Naive thymus-derived CD4-positive, alpha-beta T cell (primary cell): ENCODE data around the gene HINT2. TPM values are rescaled to one million over a fixed set of nuclear protein-coding genes. Genes with fewer than 3 reads are reported as not detected.

Experiments used
- ATAC-seq: fragments of 150-1000 bp; cut with Tn5 transposase; 2 replicates; pipeline ENCODE4 v1.10.0; 2021; ENCODE audit warnings: mild to moderate bottlenecking, moderate library complexity
- CTCF ChIA-PET: fragments of 350-600 bp; sonication (Branson Sonifier 250); formaldehyde crosslinking; loops from one replicate; lab custom pipeline; 2021; ENCODE audit warnings: antibody characterized with exemption; lab: Charles Lee
- POLR2A ChIA-PET: fragments of 350-600 bp; sonication (Branson Sonifier 250); formaldehyde crosslinking; loops from one replicate; lab custom pipeline; 2021; ENCODE audit warnings: antibody characterized with exemption, inconsistent platforms; lab: Charles Lee
- DNase-seq, 9 donors: peaks; one replicate each; pipeline versions ENCODE4 v3.0.0 to v3.0.0-alpha.2; 2020 to 2022; ENCODE audit warnings: mixed read lengths in 1 of 9
- H3K27ac ChIP-seq: one replicate; pipeline ENCODE4 v1.7.0; 2013; ENCODE audit warnings: mild to moderate bottlenecking, low read depth, low read length, moderate library complexity
- H3K27me3 ChIP-seq, 2 donors: one replicate each; pipeline ENCODE4 v1.7.0; 2013; ENCODE audit warnings: low read length in 2 of 2, mild to moderate bottlenecking in 2 of 2, moderate library complexity in 2 of 2; ENCODE audit not compliant: control insufficient read depth in 2 of 2, insufficient read depth in 2 of 2
- H3K36me3 ChIP-seq, 3 experiments: 1 replicate in 2 of 3; 2 replicates in 1 of 3; pipeline ENCODE4 v1.7.0; 2013; ENCODE audit warnings: low read length in 3 of 3, mild to moderate bottlenecking in 3 of 3, moderate library complexity in 1 of 3; ENCODE audit not compliant: insufficient read depth in 3 of 3, control insufficient read depth in 2 of 3
- H3K4me1 ChIP-seq, 2 donors: one replicate each; pipeline ENCODE4 v1.7.0; 2013; ENCODE audit warnings: low read length in 2 of 2, mild to moderate bottlenecking in 2 of 2, moderate library complexity in 1 of 2; ENCODE audit not compliant: control insufficient read depth in 2 of 2, insufficient read depth in 2 of 2
- H3K4me3 ChIP-seq: 2 replicates; pipeline ENCODE4 v1.7.0; 2013; ENCODE audit warnings: mild to moderate bottlenecking, low read length
- H3K9me3 ChIP-seq, 3 experiments: 1 replicate in 2 of 3; 2 replicates in 1 of 3; pipeline ENCODE4 v1.7.0; 2013; ENCODE audit warnings: low read length in 3 of 3; ENCODE audit not compliant: control insufficient read depth in 2 of 3
- H3K27ac Mint-ChIP-seq, 9 donors: one replicate each; pipeline ENCODE4 v1.8.0; 2020 to 2022; ENCODE audit warnings: mixed read lengths in 9 of 9, mild to moderate bottlenecking in 8 of 9, moderate library complexity in 5 of 9, inconsistent platforms in 2 of 9
- H3K27me3 Mint-ChIP-seq, 5 donors: one replicate each; pipeline ENCODE4 v1.8.0; 2021 to 2022; ENCODE audit warnings: mixed read lengths in 5 of 5, mild to moderate bottlenecking in 1 of 5
- H3K36me3 Mint-ChIP-seq, 5 donors: one replicate each; pipeline ENCODE4 v1.8.0; 2020 to 2022; ENCODE audit warnings: mixed read lengths in 5 of 5, mild to moderate bottlenecking in 3 of 5, inconsistent platforms in 1 of 5
- H3K4me1 Mint-ChIP-seq, 7 donors: one replicate each; pipeline ENCODE4 v1.8.0; 2020 to 2022; ENCODE audit warnings: mixed read lengths in 7 of 7, mild to moderate bottlenecking in 3 of 7, inconsistent platforms in 1 of 7
- H3K4me3 Mint-ChIP-seq, 10 donors: one replicate each; pipeline ENCODE4 v1.8.0; 2020 to 2022; ENCODE audit warnings: mild to moderate bottlenecking in 10 of 10, mixed read lengths in 10 of 10, moderate library complexity in 6 of 10, inconsistent platforms in 2 of 10
- H3K9me3 Mint-ChIP-seq, 11 donors: one replicate each; pipeline ENCODE4 v1.8.0; 2020 to 2022; ENCODE audit warnings: mixed read lengths in 11 of 11, mild to moderate bottlenecking in 4 of 11, inconsistent platforms in 1 of 11, moderate library complexity in 1 of 11
- intact Hi-C, 2 donors: fragments of 100-400 bp; cut with micrococcal nuclease; formaldehyde crosslinking; loops; one replicate each; pipeline ENCODE4 v1.15.1; 2023
- polyA plus RNA-seq, 2 donors: library from polyadenylated mRNA; unstranded; fragments of 300-500 nt; fragmentation: Illumina TruSeq; gene quantifications; one replicate each; pipeline ENCODE4 v1.2.3, GENCODE V29; 2021
- total RNA-seq, 6 experiments: library from RNA in 5 of 6; stranded (reverse) in 5 of 6; gene quantifications; 1 replicate in 5 of 6; 2 replicates in 1 of 6; pipeline ENCODE4 v1.2.3 and lab custom pipeline; 2021 to 2026

HINT2 gene
- total and polyA plus RNA-seq, 7 experiments from 2014 or later: 14.3 to 74.5 (median 23.1) TPM

DNA sequence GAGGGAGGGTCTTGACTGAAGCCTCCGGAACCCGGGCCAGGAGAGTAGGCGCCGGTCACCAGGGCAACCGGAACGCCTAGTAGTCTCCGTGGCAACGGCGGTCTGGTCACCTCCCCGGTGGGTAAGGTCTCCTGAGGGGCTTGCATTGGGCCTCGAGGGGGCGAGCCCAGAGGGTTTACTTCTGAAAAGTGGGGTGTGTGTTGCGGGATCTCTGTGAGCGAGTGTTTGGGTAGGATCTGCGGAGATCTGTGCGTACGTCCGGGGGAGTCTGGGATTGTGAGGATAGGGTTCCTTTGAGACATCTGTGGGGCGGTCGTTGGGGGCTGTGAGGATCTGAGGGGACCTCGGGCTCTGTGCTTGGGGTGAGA lies 13.9 kb upstream of the HINT2 start, which contains the start of gene FAM221B:
Gene FAM221B, minus strand, starts transcription at position 17 of the 368 bp plus-strand sequence. CDS start 2,571 bp downstream, outside the sequence.
- Mint-ChIP-seq H3K36me3 (no peaks in the 10 kb centered on the region), H3K9me3 (no peaks in the 10 kb centered on the region), H3K27ac (peak within 1 kb of the TSS; percentile 91 to 99 (median 94)), H3K27me3 (peaks cover 0 to 5% (median 0%) of the 10 kb centered on the region in 5 donors), H3K4me3 (peak within 1 kb of the TSS; percentile 84 to 100 (median 94)), H3K4me1 (peaks cover 25 to 47% (median 40%) of the 10 kb centered on the region in 7 donors)
- CTCF ChIA-PET: interaction anchor here (0.5 to 1.7 kb wide), 3 partner anchors 14 to 60 kb away, joined by 3 to 6 read pairs (median 4); partner anchors contain the start of gene HINT2
- no peaks in the 10 kb centered on the region for H3K9me3 ChIP-seq
- no peaks in the 10 kb centered on the region for H3K27me3 ChIP-seq
- peak within 1 kb of the TSS; percentile 94 for H3K27ac ChIP-seq
- H3K4me3 ChIP-seq: peak within 1 kb of the TSS; percentile 88
- peak in 1 of 9 donors; percentile 52 for DNase-seq
- H3K36me3 ChIP-seq: no peaks in the 10 kb centered on the region
- H3K4me1 ChIP-seq: peaks cover 4 to 14% of the 10 kb centered on the region in 2 donors
- POLR2A ChIA-PET: interaction anchor here (0.5 to 2.3 kb wide), 5 partner anchors 14 to 218 kb away, joined by 3 to 18 read pairs (median 3); partner anchors contain the start of gene SPAG8
- intact Hi-C loops: loop anchor here (1.0 to 5.0 kb wide), 7 partner anchors 13 to 364 kb away; partner anchors contain the start of genes HINT2 (in 2 of the 2) and CLTA (in 1 of the 2)
- no peak for ATAC-seq

GRCh38 chr9:35827486-35827885 lies 12.6 kb upstream of the HINT2 start:
- Mint-ChIP-seq H3K36me3 (no peaks in the 10 kb centered on the region), H3K27me3 (peaks cover 0 to 5% (median 0%) of the 10 kb centered on the region in 5 donors), H3K4me1 (peaks cover 25 to 43% (median 33%) of the 10 kb centered on the region in 7 donors), H3K9me3 (no peaks in the 10 kb centered on the region), H3K27ac (peak overlapping the region in 3 of 9 donors; percentile 5 to 93 (median 14)), H3K4me3 (peak overlapping the region; percentile 50 to 100 (median 90))
- ChIA-PET POLR2A (interaction anchor here (1.0 kb wide), 1 partner anchor 95 kb away, joined by 3 read pairs; the partner anchor contains the start of gene CREB3), CTCF (interaction anchor here (0.7 to 2.6 kb wide), 4 partner anchors 13 to 321 kb away, joined by 4 to 18 read pairs (median 10); partner anchors contain the start of genes HINT2 and SPAG8)
- no peak for DNase-seq
- no peak for ATAC-seq
- H3K9me3 ChIP-seq: no peaks in the 10 kb centered on the region
- intact Hi-C loops: loop anchor here in 1 of 2 donors (5.0 kb wide), 2 partner anchors 225 to 365 kb away; partner anchors contain the start of gene CLTA
- H3K27ac ChIP-seq: no peak overlapping the region
- H3K36me3 ChIP-seq: no peaks in the 10 kb centered on the region
- H3K4me1 ChIP-seq: peaks cover 4 to 14% of the 10 kb centered on the region in 2 donors
- H3K4me3 ChIP-seq: no peak overlapping the region
- H3K27me3 ChIP-seq: no peaks in the 10 kb centered on the region

GRCh38 chr9:35826071-35826701 lies 11.3 kb upstream of the HINT2 start:
- no peak overlapping the region for H3K27ac ChIP-seq
- peak in 7 of 9 donors; percentile 35 to 61 (median 55) for DNase-seq
- H3K9me3 ChIP-seq: no peaks in the 10 kb centered on the region
- ChIA-PET POLR2A (interaction anchor here (0.6 to 1.0 kb wide), 4 partner anchors 12 to 56 kb away, joined by 3 to 6 read pairs (median 4); partner anchors contain the start of genes HINT2 and SPAG8), CTCF (interaction anchor here (0.9 to 2.6 kb wide), 16 partner anchors 9 to 169 kb away, joined by 3 to 18 read pairs (median 4); partner anchors contain the start of genes ARHGEF39, CREB3, RMRP and SPAG8)
- Mint-ChIP-seq H3K27me3 (peaks cover 0 to 5% (median 0%) of the 10 kb centered on the region in 5 donors), H3K4me3 (peak overlapping the region in 9 of 10 donors; percentile 6 to 56 (median 36)), H3K9me3 (no peaks in the 10 kb centered on the region), H3K4me1 (peaks cover 25 to 35% (median 32%) of the 10 kb centered on the region in 7 donors), H3K36me3 (no peaks in the 10 kb centered on the region), H3K27ac (peak overlapping the region in 6 of 9 donors; percentile 1 to 48 (median 16))
- H3K27me3 ChIP-seq: no peaks in the 10 kb centered on the region
- no peak overlapping the region for H3K4me3 ChIP-seq
- peaks cover 4 to 14% of the 10 kb centered on the region in 2 donors for H3K4me1 ChIP-seq
- no peaks in the 10 kb centered on the region for H3K36me3 ChIP-seq
- peak; percentile 60 for ATAC-seq
- intact Hi-C loops: loop anchor here (1.0 to 5.0 kb wide), 7 partner anchors 36 to 366 kb away; partner anchors contain the start of genes CCDC107 (in 1 of the 2), CLTA (in 1 of the 2) and RMRP (in 1 of the 2)

- Histone ChIP-seq H3K4me3 (no peak overlapping the region), H3K27me3 (no peaks in the 10 kb centered on the region), H3K36me3 (no peaks in the 10 kb centered on the region), H3K27ac (no peak overlapping the region), H3K4me1 (no peaks in the 10 kb centered on the region), H3K9me3 (no peaks in the 10 kb centered on the region)
- Mint-ChIP-seq H3K4me1 (peaks cover 5 to 18% (median 9%) of the 10 kb centered on the region in 7 donors), H3K9me3 (no peaks in the 10 kb centered on the region), H3K27me3 (peaks cover 0 to 8% (median 0%) of the 10 kb centered on the region in 5 donors), H3K4me3 (no peak overlapping the region), H3K36me3 (no peaks in the 10 kb centered on the region), H3K27ac (no peak overlapping the region)
- POLR2A ChIA-PET: interaction anchor here (0.8 kb wide), 1 partner anchor 9 kb away, joined by 3 read pairs; no protein-coding TSS in a partner anchor
- DNase-seq (no peak), ATAC-seq (no peak)
- intact Hi-C loops: no loop called here
- CTCF ChIA-PET: interaction anchor here (1.9 kb wide), 1 partner anchor 33 kb away, joined by 5 read pairs; no protein-coding TSS in a partner anchor
These were observed 8.1 kb upstream of the HINT2 start for GRCh38 chr9:35822926-35823325.

- ChIA-PET POLR2A (no interaction called here), CTCF (no interaction called here)
- Histone ChIP-seq H3K9me3 (no peaks in the 10 kb centered on the region), H3K27me3 (no peaks in the 10 kb centered on the region), H3K4me1 (no peaks in the 10 kb centered on the region), H3K36me3 (no peaks in the 10 kb centered on the region), H3K27ac (no peak overlapping the region), H3K4me3 (no peak overlapping the region)
- intact Hi-C loops: no loop called here
- no peak for ATAC-seq
- DNase-seq: no peak
- peaks cover 0 to 5% (median 0%) of the 10 kb centered on the region in 11 donors for H3K9me3 Mint-ChIP-seq
- peaks cover 0 to 17% (median 0%) of the 10 kb centered on the region in 5 donors for H3K27me3 Mint-ChIP-seq
- H3K36me3 Mint-ChIP-seq: no peaks in the 10 kb centered on the region
- H3K4me1 Mint-ChIP-seq: peaks cover 5 to 10% (median 7%) of the 10 kb centered on the region in 7 donors
- H3K4me3 Mint-ChIP-seq: no peak overlapping the region
- peak overlapping the region in 1 of 9 donors; percentile 11 for H3K27ac Mint-ChIP-seq
These were observed 5.2 kb upstream of the HINT2 start for GRCh38 chr9:35820076-35820475.

GRCh38 chr9:35818341-35818740 lies 3.5 kb upstream of the HINT2 start:
- ATAC-seq (no peak), DNase-seq (no peak)
- H3K36me3 ChIP-seq: no peaks in the 10 kb centered on the region
- no peak overlapping the region for H3K4me3 Mint-ChIP-seq
- H3K4me3 ChIP-seq: no peak overlapping the region
- peaks cover 0 to 17% (median 0%) of the 10 kb centered on the region in 5 donors for H3K27me3 Mint-ChIP-seq
- H3K27me3 ChIP-seq: no peaks in the 10 kb centered on the region
- no peaks in the 10 kb centered on the region for H3K9me3 ChIP-seq
- ChIA-PET CTCF (no interaction called here), POLR2A (no interaction called here)
- peaks cover 4 to 8% of the 10 kb centered on the region in 2 donors for H3K4me1 ChIP-seq
- H3K9me3 Mint-ChIP-seq: peaks cover 0 to 5% (median 0%) of the 10 kb centered on the region in 11 donors
- intact Hi-C loops: loop anchor here (10.0 kb wide), 4 partner anchors 586 to 1444 kb away; partner anchors contain the start of genes CCL27 (in 2 of the 2), FANCG (in 1 of the 2), MYORG (in 1 of the 2) and RNF38 (in 1 of the 2)
- peaks cover 0 to 2% (median 0%) of the 10 kb centered on the region in 5 donors for H3K36me3 Mint-ChIP-seq
- peaks cover 11 to 22% (median 18%) of the 10 kb centered on the region in 7 donors for H3K4me1 Mint-ChIP-seq
- H3K27ac ChIP-seq: no peak overlapping the region
- H3K27ac Mint-ChIP-seq: no peak overlapping the region
